Left lung (tissue), 10 donors: ENCODE data around the gene HERPUD1. TPM values are rescaled to one million over a fixed set of nuclear protein-coding genes. Genes with fewer than 3 reads are reported as not detected.
A peak's percentile ranks its signal among the peaks of the same experiment; 100 is the strongest.

Experiments
- ATAC-seq: fragments of 200-7000 bp; cut with Tn5 transposase; one replicate; pipeline ENCODE4 v1.9.1; 2020; ENCODE audit warnings: moderate library complexity
- DNase-seq, 4 donors: peaks; one replicate each; pipeline ENCODE4 v3.0.0-alpha.2; 2013 to 2020
- H3K27ac ChIP-seq, 2 donors: fragments of 200-600 bp; sonication (generic) in 1 of 2; one replicate each; pipeline versions ENCODE4 v1.5.0 to v1.8.0; 2020 to 2021
- H3K27me3 ChIP-seq, 2 donors: fragments of 200-600 bp; sonication (generic) in 1 of 2; one replicate each; pipeline versions ENCODE4 v1.5.0 to v1.8.0; 2020 to 2021
- H3K36me3 ChIP-seq, 2 donors: fragments of 200-600 bp; sonication (generic) in 1 of 2; one replicate each; pipeline versions ENCODE4 v1.5.0 to v1.8.0; 2020 to 2021
- H3K4me1 ChIP-seq, 2 donors: fragments of 200-600 bp; one replicate each; pipeline ENCODE4 v1.8.0; 2021
- H3K4me3 ChIP-seq, 2 donors: fragments of 200-600 bp; sonication (generic) in 1 of 2; one replicate each; pipeline versions ENCODE4 v1.5.0 to v1.8.0; 2020 to 2021; ENCODE audit warnings: mild to moderate bottlenecking in 1 of 2
- H3K9me3 ChIP-seq, 2 donors: fragments of 200-600 bp; sonication (generic) in 1 of 2; one replicate each; pipeline versions ENCODE4 v1.5.0 to v1.8.0; 2020 to 2021
- CTCF ChIP-seq, 2 donors: fragments of 200-600 bp; sonication (generic) in 1 of 2; IDR thresholded peaks; one replicate each; pipeline versions ENCODE4 v1.5.0 to v1.8.0; 2021; ENCODE audit warnings: antibody characterized with exemption in 2 of 2
- intact Hi-C, 2 donors: fragments of 100-400 bp; cut with DNase I; formaldehyde crosslinking; loops; one replicate each; pipeline versions ENCODE4 v1.11.2 to v1.14.2; 2022
- polyA plus RNA-seq, 6 donors: library from polyadenylated mRNA; unstranded; fragments of 120-200 nt; gene quantifications; one replicate each; pipeline ENCODE4 v1.2.1, GENCODE V29; 2013; ENCODE audit not compliant: insufficient read length in 6 of 6
- total RNA-seq, 2 donors: library from RNA; stranded (reverse); fragmentation: NEBNext Ultra II Directional; extraction: Animal tissue kit (Norgen Biotek cat#: 25700); gene quantifications; one replicate each; pipeline ENCODE4 v1.2.1, GENCODE V29; 2021
- donor health status: DM: no; HTN: yes; CAD: no.
- donor health status: DM: no; HTN: no; CAD: no.

Gene HERPUD1
- total and polyA plus RNA-seq, 8 donors = 99.6 to 155 (median 115) TPM

- Histone ChIP-seq H3K27ac (no peak overlapping the region), H3K4me1 (peaks cover 0 to 45% of the 10 kb centered on the region in 2 donors), H3K36me3 (no peaks in the 10 kb centered on the region), H3K27me3 (no peaks in the 10 kb centered on the region), H3K4me3 (no peak overlapping the region), H3K9me3 (no peaks in the 10 kb centered on the region)
- intact Hi-C loops = no loop called here
- no peak for TF ChIP-seq CTCF (IDR thresholded peaks at IDR 0.05)
- ATAC-seq = no peak
- no peak for DNase-seq
Observed at GRCh38 chr16:56975714-56976113, 43.8 kb downstream of the HERPUD1 start.

- no peaks in the 10 kb centered on the region for H3K9me3 ChIP-seq
- H3K36me3 ChIP-seq = peaks cover 0 to 7% of the 10 kb centered on the region in 2 donors
- no peaks in the 10 kb centered on the region for H3K27me3 ChIP-seq
- intact Hi-C loops = no loop called here
- H3K27ac ChIP-seq = no peak overlapping the region
- DNase-seq = no peak
- no peak for ATAC-seq
- H3K4me3 ChIP-seq = no peak overlapping the region
- TF ChIP-seq CTCF (IDR thresholded peaks at IDR 0.05) = no peak
- peaks cover 0 to 45% of the 10 kb centered on the region in 2 donors for H3K4me1 ChIP-seq
Observed at GRCh38 chr16:56977216-56977615, 45.3 kb downstream of the HERPUD1 start.

- ATAC-seq = no peak
- intact Hi-C loops = no loop called here
Observed at GRCh38 chr16:56977823-56978430, 46.0 kb downstream of the HERPUD1 start.

GRCh38 chr16:56980201-56980535, 48.2 kb downstream of the HERPUD1 start:
- Histone ChIP-seq H3K27me3 (no peaks in the 10 kb centered on the region), H3K36me3 (peaks cover 0 to 9% of the 10 kb centered on the region in 2 donors), H3K9me3 (no peaks in the 10 kb centered on the region), H3K4me1 (peaks cover 4 to 49% of the 10 kb centered on the region in 2 donors), H3K27ac (peak overlapping the region in 1 of 2 donors; percentile 41), H3K4me3 (no peak overlapping the region)
- intact Hi-C loops = no loop called here
- no peak for TF ChIP-seq CTCF (IDR thresholded peaks at IDR 0.05)
- DNase-seq (no peak), ATAC-seq (no peak)

More at GRCh38 chr16:56977823-56978430, 46.0 kb downstream of the HERPUD1 start:
- no peaks in the 10 kb centered on the region for H3K27me3 ChIP-seq
- no peak overlapping the region for H3K4me3 ChIP-seq
- DNase-seq = peak in 1 of 4 donors; percentile 82
- H3K27ac ChIP-seq = no peak overlapping the region
- H3K36me3 ChIP-seq = peaks cover 0 to 9% of the 10 kb centered on the region in 2 donors
- H3K9me3 ChIP-seq = no peaks in the 10 kb centered on the region
- no peak for TF ChIP-seq CTCF (IDR thresholded peaks at IDR 0.05)
- peaks cover 0 to 45% of the 10 kb centered on the region in 2 donors for H3K4me1 ChIP-seq

GRCh38 chr16:56980792-56981724, 49.1 kb downstream of the HERPUD1 start:
- Histone ChIP-seq H3K27me3 (no peaks in the 10 kb centered on the region), H3K4me1 (peaks cover 9 to 55% of the 10 kb centered on the region in 2 donors), H3K4me3 (no peak overlapping the region), H3K9me3 (no peaks in the 10 kb centered on the region), H3K27ac (no peak overlapping the region), H3K36me3 (peaks cover 0 to 9% of the 10 kb centered on the region in 2 donors)
- TF ChIP-seq CTCF (IDR thresholded peaks at IDR 0.05) = no peak
- DNase-seq (no peak), ATAC-seq (no peak)
- intact Hi-C loops = no loop called here
